Erythroblast (primary cell): ENCODE data around the gene ADARB1.

ENCODE experiments used
- DNase-seq, 2 experiments: peaks; one replicate each; lab custom pipeline; 2025; lab: John Stamatoyannopoulos, UW
- GATA1 ChIP-seq: IDR thresholded peaks from 2 replicates; pipeline ENCODE4 v1.6.1; 2011; ENCODE audit warnings: low read depth, mild to moderate bottlenecking, control low read depth, low read length, moderate library complexity
- POLR2A ChIP-seq: IDR thresholded peaks from 2 replicates; pipeline ENCODE4 v1.6.1; 2011; ENCODE audit warnings: mild to moderate bottlenecking, low read length

ADARB1 gene

DNA sequence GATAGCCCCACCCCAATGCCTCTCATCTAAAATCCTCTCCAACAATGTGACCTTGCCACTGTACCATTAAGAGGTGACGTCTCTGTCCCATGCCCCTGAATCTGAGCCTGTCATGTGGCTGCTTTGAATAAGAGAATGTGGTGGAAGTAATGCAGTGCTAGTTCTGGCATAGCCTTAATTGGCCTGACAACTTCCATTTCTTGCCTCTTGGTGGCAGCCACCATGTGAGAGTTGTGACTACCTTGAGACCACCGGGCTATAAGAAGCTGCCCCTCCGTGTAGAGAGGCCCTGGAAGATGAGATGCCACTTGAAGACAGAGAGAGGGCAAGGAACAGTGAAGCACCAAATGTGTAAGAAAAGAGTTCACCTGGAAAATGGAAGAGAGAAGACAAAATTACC lies 118.0 kb downstream of the ADARB1 start:
- TF ChIP-seq POLR2A = no peak
- no peak for TF ChIP-seq GATA1
- no peak for DNase-seq

DNA sequence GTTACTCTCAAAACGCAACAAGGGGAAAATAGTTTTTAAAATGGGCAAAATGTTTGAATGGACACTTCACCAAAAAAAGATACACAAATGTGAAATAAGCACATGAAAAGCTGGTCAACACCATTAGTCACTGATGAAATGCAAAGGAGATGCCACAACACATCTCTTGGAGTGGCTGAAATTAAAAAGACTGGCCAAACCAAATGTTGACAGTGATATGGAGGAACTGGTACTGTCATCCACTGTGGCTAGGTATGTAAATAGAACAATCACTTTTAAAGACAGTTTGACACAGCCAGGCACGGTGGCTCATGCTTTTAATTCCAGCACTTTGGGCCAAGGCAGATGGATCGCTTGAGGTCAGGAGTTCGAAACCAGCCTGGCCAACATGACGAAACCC lies 122.2 kb downstream of the ADARB1 start:
- no peak for TF ChIP-seq POLR2A
- TF ChIP-seq GATA1 = no peak
- no peak for DNase-seq

DNA sequence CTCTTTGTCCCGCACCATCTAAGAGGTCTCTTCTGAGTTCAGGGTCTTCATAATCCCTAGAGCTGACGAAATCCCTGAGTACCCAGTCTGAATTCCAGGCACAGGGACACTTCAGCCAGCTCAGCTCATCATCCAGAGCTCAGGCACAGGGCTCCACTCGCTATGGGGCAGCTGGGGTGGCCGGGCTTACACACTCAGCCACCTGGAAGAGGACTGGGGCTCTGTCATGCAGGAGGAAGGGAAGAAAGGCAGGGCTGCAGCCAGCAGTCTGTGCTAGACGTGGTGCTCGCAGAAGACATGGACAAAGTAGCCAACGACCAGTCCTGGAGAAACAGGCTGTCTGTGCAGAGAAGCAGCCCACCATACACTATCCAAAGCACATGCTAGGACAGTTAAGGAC lies 124.8 kb downstream of the ADARB1 start:
- TF ChIP-seq GATA1 (no peak), POLR2A (no peak)
- DNase-seq = no peak

DNA sequence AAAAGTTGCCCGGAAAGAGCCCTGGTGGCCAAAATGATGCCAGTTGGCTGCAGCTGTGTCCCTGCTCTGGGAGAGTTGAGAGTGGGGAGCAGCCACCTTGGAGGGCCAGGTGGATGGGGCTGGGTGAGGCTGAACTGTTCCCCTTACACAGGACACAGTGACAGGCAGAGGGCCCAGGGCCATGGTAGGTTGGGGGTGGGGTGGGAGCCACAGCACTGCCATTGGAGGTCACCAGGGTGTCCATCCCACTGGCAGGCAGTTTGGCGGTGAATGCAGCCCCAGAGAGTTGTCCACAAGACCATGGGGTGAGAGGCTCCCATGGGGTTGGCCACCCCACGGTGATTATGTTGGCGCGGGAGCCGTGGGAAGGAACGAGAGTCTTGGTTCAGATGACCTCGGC lies 125.7 kb downstream of the ADARB1 start:
- TF ChIP-seq GATA1 (no peak), POLR2A (no peak)
- no peak for DNase-seq

DNA sequence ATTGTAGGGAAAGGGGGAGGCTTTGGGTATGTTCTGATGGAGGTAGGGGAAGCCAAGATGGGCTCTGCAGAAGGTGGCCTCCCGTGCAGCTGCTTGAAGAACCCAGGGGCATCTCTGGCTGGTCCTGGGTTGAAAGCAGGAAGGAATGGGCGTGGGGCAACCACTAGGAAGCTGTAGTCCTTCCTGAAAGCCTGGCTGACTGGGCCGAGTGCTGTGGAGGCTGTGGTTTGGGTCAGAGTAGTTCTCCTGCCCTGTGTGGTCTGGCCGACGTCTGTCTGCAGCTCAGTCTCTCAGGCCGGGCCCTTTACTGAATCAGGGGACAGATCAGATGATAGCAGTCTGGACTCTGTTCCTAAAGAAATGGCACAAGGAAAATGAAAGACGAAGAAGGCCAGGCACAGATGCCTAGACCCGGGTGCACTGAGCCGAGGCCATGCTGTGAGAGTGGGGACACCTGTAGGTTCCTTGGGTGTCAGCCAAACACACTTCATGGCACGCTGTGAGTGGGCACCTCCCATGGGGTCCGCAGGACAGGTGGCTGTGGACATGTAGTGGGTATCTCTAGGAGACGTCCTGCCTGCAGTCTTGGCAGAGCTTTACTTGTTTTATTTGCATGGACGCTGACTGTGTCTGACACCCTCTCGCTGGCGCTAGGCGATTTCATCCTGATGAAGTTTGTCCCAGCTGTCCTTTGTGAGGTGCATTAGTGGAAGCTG lies 126.4 kb downstream of the ADARB1 start:
- DNase-seq = no peak
- TF ChIP-seq GATA1 (no peak), POLR2A (no peak)

DNA sequence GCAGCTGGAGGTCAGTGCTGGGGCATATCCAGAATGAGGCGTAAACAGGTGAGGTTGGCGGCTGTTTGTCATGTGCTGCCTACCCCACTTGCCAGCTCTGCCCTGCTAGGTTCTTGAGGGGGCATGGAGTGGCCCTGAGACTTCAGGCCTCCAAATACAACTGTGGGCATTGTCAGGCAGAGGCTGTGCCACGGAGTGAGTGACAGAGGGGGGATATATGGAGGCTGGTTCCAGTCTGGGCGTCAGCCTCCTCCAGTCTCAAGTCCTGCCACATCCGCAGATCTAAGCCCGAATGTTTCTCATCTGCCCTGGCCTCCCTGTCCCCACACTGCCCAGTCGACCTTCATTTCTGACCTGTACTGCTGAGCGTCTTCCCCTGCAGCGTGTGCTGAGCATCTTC lies 128.0 kb downstream of the ADARB1 start:
- TF ChIP-seq POLR2A (no peak), GATA1 (no peak)
- DNase-seq = no peak

DNA sequence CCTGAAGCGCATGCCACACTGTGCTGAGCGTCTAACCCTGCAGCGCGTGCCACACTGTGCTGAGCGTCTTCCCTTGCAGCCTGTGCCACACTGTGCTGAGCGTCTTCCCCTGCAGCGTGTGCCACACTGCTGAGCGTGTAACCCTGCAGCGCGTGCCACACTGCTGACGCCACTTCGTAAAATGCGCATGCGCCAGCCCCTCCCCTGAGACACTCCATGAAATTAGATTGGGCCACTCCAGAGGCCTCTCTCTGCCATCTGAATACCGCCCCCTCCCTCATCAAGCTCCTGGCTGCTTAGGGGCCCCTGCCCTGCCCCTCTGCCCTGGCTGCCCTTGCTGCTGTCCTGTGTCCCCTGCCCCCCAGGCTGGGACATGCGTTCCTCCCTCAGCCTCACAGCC lies 128.5 kb downstream of the ADARB1 start:
- DNase-seq = no peak
- no peak for TF ChIP-seq GATA1
- TF ChIP-seq POLR2A = no peak

DNA sequence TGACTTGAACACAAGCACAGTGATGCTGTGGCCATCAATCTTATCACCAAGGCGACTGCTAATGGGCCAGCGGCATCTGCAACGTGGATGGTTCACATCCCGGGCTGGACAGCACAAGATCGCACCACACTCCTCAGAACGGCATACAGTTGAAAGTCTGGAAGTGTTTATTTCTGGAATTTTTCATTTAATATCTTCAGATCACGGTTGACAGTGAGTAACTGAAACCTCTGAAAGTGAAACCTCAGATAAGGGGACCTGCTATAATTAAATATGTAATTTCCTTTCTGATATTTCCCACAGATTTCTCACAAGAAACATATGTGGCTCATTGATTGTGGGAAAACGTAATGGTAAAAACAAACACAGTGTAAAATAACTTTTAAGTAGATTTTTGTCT lies 129.6 kb downstream of the ADARB1 start:
- no peak for DNase-seq
- TF ChIP-seq GATA1 = no peak
- TF ChIP-seq POLR2A = no peak

DNA sequence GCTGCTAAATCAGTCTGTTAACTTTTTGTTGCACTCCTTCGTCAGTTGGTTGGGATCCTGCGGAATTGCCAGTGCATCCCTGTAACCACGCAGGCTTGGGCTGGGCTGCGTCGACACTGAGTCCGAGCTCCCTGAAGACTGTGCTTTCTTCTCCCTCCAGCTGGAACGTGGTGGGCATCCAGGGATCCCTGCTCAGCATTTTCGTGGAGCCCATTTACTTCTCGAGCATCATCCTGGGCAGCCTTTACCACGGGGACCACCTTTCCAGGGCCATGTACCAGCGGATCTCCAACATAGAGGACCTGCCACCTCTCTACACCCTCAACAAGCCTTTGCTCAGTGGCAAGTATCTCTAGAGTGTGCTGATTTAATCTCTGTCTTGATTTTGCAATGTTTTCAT lies 130.0 kb downstream of the ADARB1 start:
- no peak for TF ChIP-seq GATA1
- TF ChIP-seq POLR2A = no peak

DNA sequence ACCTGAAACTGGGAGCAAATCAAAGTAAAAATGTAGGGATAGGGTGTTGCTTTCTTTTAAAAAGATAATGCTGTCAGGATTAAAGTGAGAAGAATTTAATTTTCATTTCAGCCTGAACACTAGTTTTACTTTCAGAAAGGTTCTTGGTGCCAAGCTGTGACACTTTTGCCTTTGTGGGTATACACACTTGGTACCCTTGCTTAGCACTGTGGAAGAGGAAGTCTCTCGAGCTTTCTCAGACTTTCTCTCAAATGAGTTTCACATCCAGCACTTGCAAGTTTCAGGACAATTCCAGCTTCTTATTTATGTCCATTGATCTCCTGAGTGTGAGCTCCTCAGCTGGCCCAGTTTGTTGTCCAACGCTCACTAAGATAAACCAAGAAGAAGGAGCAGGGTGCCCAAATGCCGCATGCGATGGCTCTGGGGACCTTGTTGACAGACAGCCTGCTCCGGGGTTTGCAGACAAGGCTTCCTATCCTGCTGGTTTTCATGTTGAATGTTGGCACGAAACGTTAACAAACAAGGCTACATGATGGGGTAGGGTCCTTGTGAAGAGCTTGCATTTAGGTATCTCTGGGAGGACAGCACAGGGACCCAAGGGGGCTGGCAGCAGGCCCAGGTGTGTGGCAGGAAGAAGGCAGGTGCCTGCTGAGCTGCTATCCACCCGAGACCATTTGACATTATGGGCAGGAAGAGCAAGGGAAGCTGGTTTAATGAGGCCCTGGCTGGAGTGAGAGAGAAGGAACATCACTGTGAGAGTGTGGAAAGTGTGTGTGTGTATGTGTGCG lies 133.7 kb downstream of the ADARB1 start:
- TF ChIP-seq POLR2A = no peak
- TF ChIP-seq GATA1 = no peak

More for the DNA sequence above, 130.0 kb downstream of the ADARB1 start:
- no peak for DNase-seq

DNA sequence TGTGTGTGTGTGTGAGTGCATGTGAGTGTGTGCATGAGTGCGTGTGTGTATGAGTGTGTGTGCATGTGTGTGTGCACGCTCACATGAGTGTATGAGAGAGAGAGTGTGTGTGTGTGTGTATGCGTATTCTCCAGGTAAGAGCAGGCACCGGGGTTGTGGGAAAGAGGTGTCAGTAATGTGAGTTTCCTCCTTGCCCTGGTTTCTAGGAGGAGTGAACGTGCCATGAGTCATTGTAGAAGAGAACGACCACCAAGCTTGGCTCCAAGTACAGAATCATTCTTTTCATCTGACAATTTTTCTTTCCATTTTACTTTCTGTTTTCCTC lies 134.2 kb downstream of the ADARB1 start:
- TF ChIP-seq POLR2A = no peak
- TF ChIP-seq GATA1 = no peak
- DNase-seq = no peak

More for the DNA sequence above, 133.7 kb downstream of the ADARB1 start:
- DNase-seq = no peak

DNA sequence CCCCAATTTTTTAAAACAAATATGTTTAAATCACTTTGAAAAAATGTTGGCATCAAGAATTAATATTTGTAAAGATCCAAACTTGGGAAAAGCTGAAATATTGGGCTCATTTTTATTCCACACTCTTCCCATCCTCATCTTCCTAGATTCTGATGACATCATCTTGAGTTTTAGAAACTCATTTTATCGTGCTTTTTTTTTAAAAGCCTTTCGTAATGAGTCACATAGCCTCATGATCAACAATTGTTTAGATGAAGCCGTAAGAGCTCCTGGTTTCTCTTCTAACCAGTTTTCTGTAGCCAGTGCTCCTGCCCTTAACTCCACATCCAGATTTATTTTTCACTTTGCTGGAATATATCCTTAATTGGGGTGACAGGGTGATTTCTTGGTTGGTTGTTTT lies 134.7 kb downstream of the ADARB1 start:
- no peak for DNase-seq
- TF ChIP-seq GATA1 (no peak), POLR2A (no peak)

DNA sequence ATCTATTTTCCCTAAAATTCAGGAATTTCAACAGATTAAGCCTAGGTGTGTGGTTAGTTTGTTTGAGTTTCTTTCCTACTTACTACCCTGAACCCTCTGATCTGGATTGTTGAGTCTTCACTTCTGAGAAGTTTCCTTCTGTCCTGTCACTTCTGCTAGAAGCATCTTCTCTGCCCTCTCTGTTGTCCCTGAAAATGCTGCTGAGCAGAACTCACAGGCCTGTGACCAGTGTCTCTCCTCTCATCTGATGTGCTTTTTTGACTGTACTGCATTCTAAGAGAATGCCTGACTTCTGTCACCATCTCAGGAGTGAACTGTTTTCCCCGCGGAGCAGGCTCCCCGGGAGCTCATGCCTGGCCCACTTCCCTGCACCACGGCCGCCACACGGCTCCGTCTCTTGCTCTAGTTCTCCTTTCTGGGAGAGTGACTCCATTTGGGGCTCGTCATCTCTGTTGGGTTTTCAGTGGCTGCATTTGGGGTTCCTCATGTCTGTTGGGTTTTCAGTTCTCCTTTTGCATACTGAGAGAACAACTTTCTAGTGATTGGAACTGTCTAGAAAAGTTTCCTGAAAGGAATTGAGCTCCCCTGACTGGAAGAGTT lies 135.4 kb downstream of the ADARB1 start:
- no peak for DNase-seq
- no peak for TF ChIP-seq GATA1
- TF ChIP-seq POLR2A = no peak

DNA sequence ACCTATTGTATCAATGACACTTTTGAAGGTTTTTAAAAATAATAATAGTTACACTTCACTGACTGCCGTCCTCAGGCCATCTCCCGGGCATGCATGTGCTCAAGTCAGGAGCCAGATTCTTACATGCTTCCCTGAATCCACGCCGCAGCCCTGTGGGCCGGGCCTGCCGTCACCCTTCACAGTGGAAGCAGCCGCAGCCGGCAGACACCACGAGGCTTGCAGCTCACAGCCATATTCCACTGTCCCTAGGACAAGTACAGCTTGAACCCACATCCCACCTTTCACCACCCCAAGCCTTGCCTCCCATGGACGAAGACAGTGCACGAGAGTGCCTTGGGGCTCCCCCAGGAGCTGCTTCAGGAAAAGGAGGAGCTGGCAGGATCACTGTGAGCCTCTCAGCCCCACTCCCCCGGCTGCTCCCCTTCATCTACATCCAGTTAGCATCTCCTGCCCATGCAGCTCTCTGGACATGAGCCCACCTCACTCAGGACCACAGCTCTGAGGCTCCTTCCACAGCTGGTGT lies 136.1 kb downstream of the ADARB1 start:
- DNase-seq = no peak
- TF ChIP-seq POLR2A (no peak), GATA1 (no peak)
